HCT116 (cell line): ENCODE data around the gene FSD1. TPM values are rescaled to one million over a fixed set of nuclear protein-coding genes. Genes with fewer than 3 reads are reported as not detected.

ENCODE experiments used
- total RNA-seq: library from RNA; stranded (reverse); gene quantifications from one replicate; pipeline ENCODE4 v1.2.1, GENCODE V29; 2021; ENCODE audit not compliant: unreplicated experiment

Gene FSD1
- total RNA-seq, 1 experiment from 2014 or later: 20.1 TPM

Other genes with a start within 250 kb of the FSD1 start
- 49.5 TPM for gene ZBTB7A, start 237.7 kb upstream of the FSD1 start, total RNA-seq
- 186 TPM for gene MAP2K2, start 180.5 kb upstream of the FSD1 start, total RNA-seq
- gene CREB3L3, start 151.0 kb upstream of the FSD1 start, total RNA-seq: 0.25 TPM
- 36.3 TPM for gene SIRT6, start 122.0 kb upstream of the FSD1 start, total RNA-seq
- gene ANKRD24, start 121.9 kb upstream of the FSD1 start, total RNA-seq: 1.7 TPM
- 1.2 TPM for gene EBI3, start 75.1 kb upstream of the FSD1 start, total RNA-seq
- gene YJU2, start 57.5 kb upstream of the FSD1 start, total RNA-seq: 26.9 TPM
- 2.0 TPM for gene SHD, start 25.3 kb upstream of the FSD1 start, total RNA-seq
- gene TMIGD2, start 2.2 kb upstream of the FSD1 start, total RNA-seq: not detected
- gene STAP2, start 34.2 kb downstream of the FSD1 start, total RNA-seq: 2.1 TPM
- gene MPND, start 39.0 kb downstream of the FSD1 start, total RNA-seq: 24.3 TPM
- 86.0 TPM for gene SH3GL1, start 95.9 kb downstream of the FSD1 start, total RNA-seq
- 69.9 TPM for gene CHAF1A, start 98.0 kb downstream of the FSD1 start, total RNA-seq
- gene UBXN6, start 153.2 kb downstream of the FSD1 start, total RNA-seq: 76.5 TPM
- 75.2 TPM for gene HDGFL2, start 167.7 kb downstream of the FSD1 start, total RNA-seq
- 2.3 TPM for gene PLIN4, start 213.9 kb downstream of the FSD1 start, total RNA-seq
- 8.1 TPM for gene PLIN5, start 230.6 kb downstream of the FSD1 start, total RNA-seq
- gene LRG1, start 235.4 kb downstream of the FSD1 start, total RNA-seq: 1.3 TPM